Activated effector memory CD4-positive, alpha-beta T cell treated with anti-CD3 and anti-CD28 coated beads, Interleukin-2, amount 50 U/mL, for 16 hours (primary cell): ENCODE results near the gene CLRN1.

Source experiments
- DNase-seq: peaks from one replicate; pipeline ENCODE4 v3.0.0-alpha.2; 2020

The CLRN1 gene

DNA sequence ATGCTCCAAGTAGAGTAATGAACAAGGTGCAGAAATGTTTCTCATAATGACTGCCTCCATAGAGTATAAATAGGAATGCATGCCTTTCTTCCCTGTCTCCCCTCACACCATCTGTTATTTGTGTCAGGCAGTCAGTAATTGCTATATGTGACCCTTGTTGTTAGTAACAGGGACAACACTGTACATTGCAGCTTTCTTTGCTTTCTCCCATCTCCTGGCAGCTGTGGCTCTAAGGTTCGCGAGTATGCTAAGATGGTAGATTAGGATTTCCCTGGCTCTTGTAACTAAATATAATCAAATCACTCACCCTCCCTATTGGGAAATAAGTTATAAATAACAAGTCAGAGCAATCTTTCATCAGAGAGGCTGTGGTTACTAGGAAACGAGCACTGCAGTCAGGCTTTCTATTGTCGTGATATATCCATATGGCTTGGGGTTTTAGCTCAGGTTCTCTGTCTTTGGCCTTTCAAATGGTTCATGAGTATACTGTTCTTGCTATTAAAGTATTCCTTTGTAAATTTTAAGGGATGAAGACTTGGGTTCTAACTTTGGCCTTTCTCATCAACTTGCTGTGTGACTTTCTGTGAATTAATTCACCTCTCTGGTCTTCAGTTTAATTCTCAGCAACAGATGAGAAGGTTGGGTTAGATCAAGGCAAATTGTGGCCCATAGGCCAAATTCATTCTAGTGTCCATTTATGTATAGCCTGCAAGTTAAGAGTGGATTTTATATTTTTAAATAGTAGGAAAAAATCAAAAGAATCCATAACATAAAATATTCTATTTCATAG is 59.2 kb downstream of the CLRN1 start:
- no peak for DNase-seq

- no peak for DNase-seq
These were observed 60.0 kb downstream of the CLRN1 start for GRCh38 chr3:150912501-150912900.

DNA sequence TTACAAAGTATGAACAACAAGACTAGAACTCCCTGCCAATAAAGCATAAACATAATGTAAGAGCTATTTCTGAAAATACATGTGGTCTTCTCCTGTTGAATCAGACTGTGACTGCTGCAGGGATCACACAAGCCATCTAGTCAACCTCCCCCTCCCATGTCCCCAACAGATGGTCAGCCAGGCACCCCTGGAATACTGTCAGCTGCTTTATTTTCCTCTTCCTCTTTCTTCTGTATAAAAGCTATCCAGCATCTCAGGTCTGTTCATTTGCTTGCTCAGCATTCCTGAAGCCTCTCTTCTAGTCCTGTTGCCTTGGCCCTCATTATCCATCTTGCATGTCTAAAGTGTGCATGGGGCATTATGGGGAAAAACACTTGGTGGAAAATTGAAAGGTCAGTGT is 60.8 kb downstream of the CLRN1 start:
- no peak for DNase-seq

DNA sequence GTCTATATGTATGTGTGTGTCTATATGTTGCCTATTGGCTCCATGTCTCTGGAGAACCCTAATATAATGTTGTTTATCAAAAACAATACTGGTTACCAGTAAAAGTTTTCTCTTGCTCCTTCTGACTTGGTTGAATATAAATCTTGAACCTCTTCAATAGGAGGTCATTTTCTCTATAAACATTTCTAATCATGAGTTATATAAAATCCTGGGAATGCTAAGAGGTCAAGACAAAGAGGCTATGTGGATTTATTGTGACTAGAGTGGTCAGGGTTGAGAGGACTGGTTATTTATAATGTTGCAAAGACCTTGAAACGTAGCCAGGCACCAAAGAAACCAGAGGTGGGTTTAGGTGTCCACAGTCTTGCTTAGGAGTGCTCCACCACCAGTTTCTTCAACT is 66.1 kb downstream of the CLRN1 start:
- DNase-seq, result no peak

GRCh38 chr3:150905746-150906145 is 66.8 kb downstream of the CLRN1 start:
- DNase-seq, result no peak

GRCh38 chr3:150905339-150905738 is 67.2 kb downstream of the CLRN1 start, which contains the start of gene MINDY4B:
MINDY4B (minus strand) TSS chr3:150905439; CDS start chr3:150905439, 0 bp downstream.
- no peak for DNase-seq

- no peak for DNase-seq
These were observed 69.5 kb downstream of the CLRN1 start for GRCh38 chr3:150902988-150903387.

DNA sequence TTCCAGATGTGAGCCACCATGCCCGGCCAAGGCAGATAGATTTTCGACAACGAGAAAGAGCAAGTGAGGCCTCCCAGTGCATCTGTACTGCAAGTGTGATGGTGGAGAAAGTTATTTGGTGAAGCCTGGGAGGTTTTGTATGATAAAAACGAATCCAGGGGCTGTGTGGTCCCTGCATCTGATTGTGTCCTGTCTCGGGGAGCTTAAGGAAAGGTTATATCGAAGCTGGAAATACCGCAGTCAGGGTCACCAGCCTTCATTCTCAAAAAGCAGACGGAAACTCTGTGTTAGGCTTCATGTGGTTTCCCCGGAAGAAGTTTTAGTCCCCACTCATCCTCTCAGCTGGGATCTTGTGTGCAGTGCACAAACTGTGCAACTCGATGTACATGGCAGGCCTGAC is 70.7 kb downstream of the CLRN1 start:
- DNase-seq, result no peak

GRCh38 chr3:150899141-150899540 is 73.4 kb downstream of the CLRN1 start:
- DNase-seq, result no peak

GRCh38 chr3:150898046-150898754 is 74.3 kb downstream of the CLRN1 start:
- DNase-seq, result no peak

DNA sequence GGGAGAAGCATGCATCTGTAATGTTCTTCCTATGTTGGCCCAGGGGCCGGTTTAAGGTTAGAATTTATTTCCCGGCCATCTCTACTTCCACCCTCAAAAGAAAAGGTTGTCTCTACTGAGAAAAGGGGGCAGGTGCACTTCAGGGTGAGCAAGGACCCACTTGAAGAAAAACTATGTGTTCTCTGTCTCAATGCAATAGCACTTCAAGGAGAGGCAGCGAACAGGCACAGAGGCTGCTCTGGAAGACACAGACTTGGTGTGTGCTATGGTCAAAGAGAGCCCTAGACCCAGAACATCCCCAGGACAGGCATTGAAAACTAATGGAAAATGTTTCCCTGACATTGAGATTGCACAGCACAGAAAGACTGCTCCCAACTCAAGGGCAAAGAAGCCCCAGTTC is 74.9 kb downstream of the CLRN1 start:
- DNase-seq, result no peak

- no peak for DNase-seq
These were observed 81.7 kb downstream of the CLRN1 start for GRCh38 chr3:150890831-150891230.

DNA sequence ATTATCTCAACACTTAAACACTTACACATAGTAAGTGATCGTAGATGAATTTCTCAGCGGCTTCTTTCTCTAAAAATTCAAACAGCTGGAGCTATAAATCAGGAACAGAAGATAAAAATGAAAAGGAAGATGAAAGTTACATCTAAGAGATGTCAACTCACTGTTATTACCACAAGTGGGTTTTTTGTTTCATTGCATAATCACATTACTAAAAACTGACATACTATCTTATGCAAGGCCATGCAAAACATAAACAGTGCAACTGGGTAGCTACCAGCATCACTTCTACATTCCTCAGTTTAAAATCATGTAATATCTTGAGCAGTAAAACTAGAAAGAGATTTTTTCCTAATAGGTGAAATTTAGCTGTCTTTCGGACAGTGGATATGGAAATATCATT is 82.2 kb downstream of the CLRN1 start:
- DNase-seq, result no peak

DNA sequence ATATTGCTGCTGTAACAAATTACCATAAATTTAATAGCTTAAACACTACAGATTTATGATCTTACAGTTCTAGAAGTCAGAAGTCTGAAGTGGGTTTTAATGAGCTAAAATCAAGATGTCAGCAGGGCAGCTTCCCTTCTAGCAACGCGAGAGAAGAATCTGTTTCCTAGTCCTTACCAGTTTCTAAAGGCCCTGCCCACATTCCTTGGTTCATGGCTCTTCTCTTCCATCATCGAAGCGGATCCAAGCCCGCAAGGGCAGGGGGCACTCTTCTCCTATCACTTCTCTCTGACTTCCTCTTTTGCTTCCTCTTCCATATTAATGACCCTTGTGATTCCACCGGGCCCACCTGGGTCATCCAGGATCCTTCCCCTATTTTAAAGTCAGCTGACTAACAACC is 83.4 kb downstream of the CLRN1 start:
- DNase-seq, result no peak

- DNase-seq, result no peak
These were observed 85.5 kb downstream of the CLRN1 start for GRCh38 chr3:150887031-150887430.

DNA sequence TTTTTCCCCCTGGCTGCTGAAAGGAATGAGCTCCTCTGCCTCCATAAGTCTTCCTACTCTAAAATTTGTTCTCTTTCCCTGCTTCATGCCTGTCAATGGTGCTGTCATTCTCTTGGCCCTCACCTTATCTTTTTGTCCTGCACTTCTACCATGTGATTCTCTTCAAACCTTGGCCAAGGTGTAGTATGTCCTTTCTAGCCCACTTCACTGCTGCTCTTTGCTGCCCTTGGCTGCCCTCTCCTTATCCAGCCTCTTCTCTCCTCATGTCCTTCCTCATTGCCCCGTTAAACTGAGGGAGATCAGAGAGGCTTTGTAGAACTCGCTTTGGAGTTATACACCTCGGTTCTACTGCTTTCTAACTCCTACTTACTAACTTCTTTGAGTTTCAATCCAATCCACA is 87.0 kb downstream of the CLRN1 start:
- no peak for DNase-seq

- DNase-seq, result no peak
These were observed 93.4 kb downstream of the CLRN1 start for GRCh38 chr3:150878996-150879575.

DNA sequence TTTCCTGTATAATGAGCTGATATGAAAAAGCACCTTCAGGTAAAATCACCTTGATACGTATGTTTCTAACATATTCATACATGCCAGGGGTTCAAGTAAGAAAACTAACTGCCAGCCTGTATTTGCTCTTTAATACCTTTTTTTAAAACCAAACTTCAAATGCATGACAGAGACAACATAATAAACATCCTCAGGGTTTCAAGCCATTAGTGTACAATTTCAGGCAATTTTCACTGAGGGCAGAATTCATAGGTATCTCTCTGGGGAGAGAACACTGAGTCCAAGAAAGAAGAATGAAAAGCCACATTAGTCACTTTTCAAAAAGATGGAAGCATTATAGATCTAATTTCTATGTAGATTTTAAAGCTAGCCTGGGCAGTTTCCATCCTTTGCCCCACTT is 94.2 kb downstream of the CLRN1 start:
- DNase-seq, result no peak

DNA sequence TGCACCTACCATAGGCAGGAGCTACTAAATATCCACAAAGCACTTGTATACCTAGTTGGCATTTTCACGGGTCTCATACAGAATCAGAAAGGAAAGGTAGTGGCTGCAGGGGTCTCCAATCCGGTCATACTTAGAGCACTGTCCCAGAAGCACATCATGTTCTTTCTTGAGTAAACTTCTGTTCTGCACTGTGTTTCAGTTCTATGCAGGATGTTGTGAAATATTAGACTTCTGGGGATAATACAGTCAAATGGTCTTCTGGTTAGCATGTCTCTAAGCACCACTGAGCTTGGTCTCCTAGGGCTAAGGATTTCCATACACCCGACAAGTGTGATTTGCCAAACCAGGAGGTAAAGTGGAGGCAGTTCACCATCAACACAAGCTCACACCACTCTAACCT is 95.2 kb downstream of the CLRN1 start:
- no peak for DNase-seq

GRCh38 chr3:150876611-150877265 is 95.8 kb downstream of the CLRN1 start:
- DNase-seq, result no peak
